Measurements from ENCODE around the gene DYDC2. TPM values are rescaled to one million over a fixed set of nuclear protein-coding genes. Genes with fewer than 3 reads are reported as not detected.
"Not testable (repeated sequence)": the region's sequence is repeated elsewhere in the genome, so short reads cannot be mapped to it uniquely, and the experiment has no call there.

The DYDC2 gene
- total RNA-seq, 1 experiment from 2014 or later: 0.24 TPM

DNA sequence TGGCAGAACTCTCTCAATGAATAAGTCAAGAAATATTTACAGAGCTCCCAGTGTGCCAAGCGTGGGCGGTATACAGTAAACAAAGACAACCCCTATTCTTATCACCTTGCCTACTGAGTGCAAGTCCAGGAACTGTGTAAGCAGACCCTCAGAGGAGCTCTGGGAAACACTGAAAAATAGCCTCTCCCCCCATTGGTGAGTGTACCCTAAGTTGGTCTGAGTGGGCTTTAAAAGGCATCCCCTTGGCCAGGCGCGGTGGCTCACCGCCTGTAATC, 1.2 kb downstream of the DYDC2 start:
- no peak for DNase-seq (ENCODE audit: low read depth, low spot score)
- in situ Hi-C loops (cut with HindIII; ENCODE audit: low pct_unique_long_range_greater_than_20kb, low sequenced_read_pairs): no loop called here

DNA sequence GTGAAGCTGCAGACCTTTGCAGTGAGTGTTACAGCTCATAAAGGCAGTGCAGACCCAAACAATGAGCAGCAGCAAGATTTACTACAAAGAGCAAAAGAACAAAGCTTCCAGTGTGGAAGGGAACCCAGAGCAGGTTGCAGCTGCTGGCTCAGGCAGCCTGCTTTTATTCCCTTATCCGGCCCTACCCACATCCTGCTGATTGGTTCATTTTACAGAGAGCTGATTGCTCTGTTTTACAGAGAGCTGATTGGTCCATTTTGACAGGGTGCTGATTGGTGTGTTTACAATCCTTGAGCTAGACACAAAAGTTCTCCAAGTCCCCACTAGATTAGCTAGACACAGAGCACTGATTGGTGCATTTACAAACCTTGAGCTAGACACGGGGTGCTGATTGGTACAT, 2.3 kb downstream of the DYDC2 start:
- in situ Hi-C loops (cut with HindIII; ENCODE audit: low pct_unique_long_range_greater_than_20kb, low sequenced_read_pairs); DNase-seq (ENCODE audit: low read depth, low spot score): not testable (repeated sequence)

DNA sequence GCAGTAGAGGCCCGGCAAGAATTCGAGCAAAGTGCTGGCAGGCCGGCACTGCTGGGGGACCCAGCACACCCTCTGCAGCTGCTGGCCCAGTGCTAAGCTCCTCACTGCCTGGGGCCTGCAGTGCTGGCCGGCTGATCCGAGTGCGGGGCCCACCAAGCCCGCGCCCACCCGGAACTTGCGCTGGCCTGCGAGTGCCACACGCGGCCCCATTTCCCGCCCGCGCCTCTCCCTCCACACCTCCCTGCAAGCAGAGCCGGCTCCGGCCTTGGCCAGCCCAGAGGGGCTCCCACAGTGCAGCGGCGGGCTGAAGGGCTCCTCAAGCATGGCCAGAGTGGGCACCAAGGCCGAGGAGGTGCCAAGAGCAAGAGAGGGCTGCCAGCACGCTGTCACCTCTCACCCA, 3.1 kb downstream of the DYDC2 start:
- in situ Hi-C loops (cut with HindIII; ENCODE audit: low pct_unique_long_range_greater_than_20kb, low sequenced_read_pairs): no loop called here
- no peak for DNase-seq (ENCODE audit: low read depth, low spot score)

DNA sequence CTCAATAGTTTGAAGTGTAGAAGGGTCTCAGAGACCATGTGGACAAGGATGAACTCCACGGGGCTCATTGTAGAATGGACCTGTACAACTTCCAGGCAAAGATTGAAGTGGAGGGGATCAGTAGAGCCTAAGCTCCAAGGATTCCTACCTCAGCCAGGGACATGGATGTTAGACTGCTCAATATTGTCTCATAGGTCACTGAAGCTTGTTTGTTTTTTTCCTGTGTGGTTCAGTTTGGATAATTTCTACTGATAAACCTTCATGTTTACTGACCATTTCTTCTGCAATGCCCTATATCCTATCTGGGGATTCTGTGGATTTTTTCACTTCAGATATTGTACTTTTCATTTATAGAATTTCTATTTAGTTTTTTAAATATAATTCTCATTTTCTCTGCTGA, 8.9 kb downstream of the DYDC2 start:
- in situ Hi-C loops (cut with HindIII; ENCODE audit: low pct_unique_long_range_greater_than_20kb, low sequenced_read_pairs): no loop called here
- DNase-seq (ENCODE audit: low read depth, low spot score): no peak

DNA sequence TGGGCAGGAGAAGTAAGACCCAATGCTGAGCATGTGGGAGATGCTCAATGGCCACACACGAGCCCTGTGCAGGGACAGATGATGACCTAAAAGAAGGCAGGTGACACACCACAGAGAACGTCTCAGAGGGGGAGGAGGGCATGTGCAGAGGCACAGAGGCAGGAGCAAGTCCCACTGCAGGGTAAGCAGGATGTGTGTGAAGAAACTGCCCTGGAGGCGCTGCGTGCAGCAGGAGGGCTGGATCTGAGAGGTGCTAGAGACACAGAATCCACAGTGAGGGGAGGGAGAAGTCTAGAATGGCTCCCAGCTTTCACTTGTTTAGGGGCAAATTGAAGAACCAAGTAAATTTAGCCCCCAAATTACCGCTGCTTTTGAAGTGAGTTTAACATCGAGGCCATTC, 14.9 kb downstream of the DYDC2 start:
- in situ Hi-C loops (cut with HindIII; ENCODE audit: low pct_unique_long_range_greater_than_20kb, low sequenced_read_pairs): no loop called here
- DNase-seq (ENCODE audit: low read depth, low spot score): no peak

DNA sequence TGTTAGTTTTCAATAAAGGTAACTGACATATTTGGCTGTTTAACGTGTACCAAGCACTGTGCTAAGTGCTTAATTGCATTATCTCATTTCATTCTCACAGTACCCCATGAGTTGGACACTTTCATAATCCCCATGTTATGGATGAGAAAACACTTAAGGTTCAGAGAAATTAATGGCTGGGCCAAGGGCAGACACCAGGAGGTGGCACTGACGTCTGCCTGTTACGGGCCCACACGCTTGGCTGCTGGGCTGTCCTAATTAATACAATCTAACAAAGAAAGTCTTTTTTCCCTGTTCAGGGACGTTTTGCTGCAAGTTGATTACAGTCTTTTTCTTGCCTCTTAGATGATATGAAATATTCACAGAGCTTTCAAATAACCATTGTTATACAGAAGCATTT, 16.1 kb downstream of the DYDC2 start:
- in situ Hi-C loops (cut with HindIII; ENCODE audit: low pct_unique_long_range_greater_than_20kb, low sequenced_read_pairs): no loop called here
- DNase-seq (ENCODE audit: low read depth, low spot score): no peak

DNA sequence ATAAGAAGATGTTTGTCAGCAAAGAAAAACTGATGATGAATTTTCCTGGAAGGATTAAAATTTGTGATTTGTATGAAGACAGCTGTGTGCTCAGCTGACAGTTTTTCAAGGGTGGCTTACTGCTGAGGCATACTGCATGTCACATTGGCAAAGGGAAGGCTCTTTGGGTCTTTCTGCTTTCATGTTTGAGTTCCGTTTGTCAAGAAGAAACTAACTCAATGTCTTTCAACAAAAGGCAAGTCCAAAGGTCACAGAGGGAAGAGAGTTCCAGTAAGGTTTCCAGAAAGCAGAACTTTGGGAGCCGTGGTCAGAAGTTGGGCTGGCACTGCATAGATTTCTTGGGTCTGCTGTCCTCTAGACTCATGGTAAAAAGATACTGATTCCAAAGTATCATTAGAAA, 16.9 kb downstream of the DYDC2 start:
- no peak for DNase-seq (ENCODE audit: low read depth, low spot score)
- in situ Hi-C loops (cut with HindIII; ENCODE audit: low pct_unique_long_range_greater_than_20kb, low sequenced_read_pairs): no loop called here

DNA sequence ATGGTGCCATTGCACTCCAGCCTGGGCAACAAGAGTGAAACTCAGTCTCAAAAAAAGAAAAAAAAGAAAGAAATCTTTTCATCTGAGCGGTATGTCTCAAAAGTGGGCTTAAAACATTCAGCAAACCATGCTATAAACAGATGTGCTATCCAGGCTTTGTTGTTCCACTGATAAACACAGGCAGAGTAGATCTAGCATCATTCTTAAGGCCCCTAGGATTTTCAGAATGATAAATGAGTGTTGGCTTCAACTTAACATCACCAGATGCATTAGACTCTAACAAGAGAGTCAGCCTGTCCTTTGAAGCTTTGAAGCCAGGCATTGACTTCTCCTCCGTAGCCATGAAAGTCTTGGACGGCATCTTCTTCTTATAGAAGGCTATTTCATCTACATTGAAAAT, 23.1 kb downstream of the DYDC2 start:
- no peak for DNase-seq (ENCODE audit: low read depth, low spot score)
- in situ Hi-C loops (cut with HindIII; ENCODE audit: low pct_unique_long_range_greater_than_20kb, low sequenced_read_pairs): no loop called here

DNA sequence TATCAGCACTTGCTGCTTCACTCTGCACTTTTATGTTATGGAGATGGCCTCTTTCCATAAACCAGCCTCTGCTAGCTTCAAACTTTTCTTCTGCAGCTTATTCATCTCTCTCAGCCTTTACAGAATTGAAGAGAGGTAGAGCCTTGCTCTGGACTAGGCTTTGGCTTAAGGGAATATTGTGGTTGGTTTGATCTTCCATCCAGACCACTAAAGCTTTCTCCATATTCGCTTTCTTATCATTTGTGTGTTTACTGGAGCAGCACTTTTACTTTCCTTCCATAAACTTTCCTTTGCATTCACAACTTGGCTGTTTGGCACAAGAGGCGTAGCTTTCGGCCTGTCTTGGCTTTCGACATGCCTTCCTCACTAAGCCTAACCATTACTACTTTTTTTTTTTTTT, 23.6 kb downstream of the DYDC2 start:
- in situ Hi-C loops (cut with HindIII; ENCODE audit: low pct_unique_long_range_greater_than_20kb, low sequenced_read_pairs): no loop called here
- no peak for DNase-seq (ENCODE audit: low read depth, low spot score)

DNA sequence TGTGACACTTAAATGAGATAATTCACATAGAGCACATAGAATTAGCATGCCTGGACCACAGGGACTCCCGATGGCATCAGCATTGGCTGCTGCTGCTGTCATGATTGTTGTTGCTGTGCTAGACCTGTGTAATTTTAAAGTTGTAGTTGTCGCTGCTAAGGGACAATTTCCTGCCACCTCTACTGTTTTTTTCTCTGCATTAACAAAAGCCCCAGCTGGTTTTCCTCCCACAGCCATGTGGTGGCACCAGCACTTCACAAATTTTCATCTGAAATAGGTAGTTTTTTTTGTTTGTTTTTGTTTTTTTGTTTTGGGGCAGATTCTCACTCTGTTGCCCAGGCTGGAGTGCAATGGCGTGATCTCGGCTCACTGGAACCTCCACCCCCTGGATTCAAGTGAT, 26.4 kb downstream of the DYDC2 start:
- peak; percentile 65 for DNase-seq (ENCODE audit: low read depth, low spot score)
- in situ Hi-C loops (cut with HindIII; ENCODE audit: low pct_unique_long_range_greater_than_20kb, low sequenced_read_pairs): no loop called here

DNA sequence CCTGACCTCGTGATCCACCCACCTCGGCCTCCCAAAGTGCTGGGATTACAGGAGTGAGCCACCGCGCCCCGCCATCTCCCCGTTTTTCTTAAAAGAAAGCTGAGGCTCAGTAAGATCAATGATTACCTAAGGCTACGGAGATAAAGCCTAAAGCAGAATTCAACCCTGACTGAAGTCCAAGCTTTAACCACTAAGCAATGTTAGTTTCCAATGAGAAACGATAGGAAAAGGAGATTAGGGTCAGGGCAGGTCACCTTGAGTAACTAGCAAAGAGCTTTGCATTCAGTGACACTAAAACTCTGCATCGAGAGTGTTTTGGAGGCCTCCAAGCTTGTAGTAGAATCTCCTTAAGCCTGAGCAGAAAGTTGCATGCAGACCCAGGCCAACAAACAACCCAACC, 34.2 kb downstream of the DYDC2 start:
- DNase-seq (ENCODE audit: low read depth, low spot score): no peak
- in situ Hi-C loops (cut with HindIII; ENCODE audit: low pct_unique_long_range_greater_than_20kb, low sequenced_read_pairs): no loop called here

DNA sequence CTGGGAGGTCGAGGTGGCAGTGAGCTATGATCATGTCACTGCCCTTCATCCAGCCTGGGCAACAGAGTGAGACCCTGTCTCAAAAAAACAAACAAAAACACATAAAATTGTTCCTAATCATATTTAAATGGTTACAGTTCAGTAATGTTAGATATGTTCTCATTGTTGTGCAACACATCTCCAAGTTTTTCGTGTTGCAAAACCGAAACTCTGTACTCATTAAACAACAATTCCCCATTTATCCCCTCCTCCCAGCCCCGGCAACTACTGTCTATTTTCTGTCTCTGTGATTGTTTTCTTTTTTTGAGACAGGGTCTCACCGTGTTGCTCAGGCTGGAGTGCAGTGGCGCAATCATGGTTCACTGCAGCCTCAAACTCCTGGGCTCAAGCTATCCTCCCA, 35.7 kb downstream of the DYDC2 start:
- in situ Hi-C loops (cut with HindIII; ENCODE audit: low pct_unique_long_range_greater_than_20kb, low sequenced_read_pairs): no loop called here
- DNase-seq (ENCODE audit: low read depth, low spot score): no peak

DNA sequence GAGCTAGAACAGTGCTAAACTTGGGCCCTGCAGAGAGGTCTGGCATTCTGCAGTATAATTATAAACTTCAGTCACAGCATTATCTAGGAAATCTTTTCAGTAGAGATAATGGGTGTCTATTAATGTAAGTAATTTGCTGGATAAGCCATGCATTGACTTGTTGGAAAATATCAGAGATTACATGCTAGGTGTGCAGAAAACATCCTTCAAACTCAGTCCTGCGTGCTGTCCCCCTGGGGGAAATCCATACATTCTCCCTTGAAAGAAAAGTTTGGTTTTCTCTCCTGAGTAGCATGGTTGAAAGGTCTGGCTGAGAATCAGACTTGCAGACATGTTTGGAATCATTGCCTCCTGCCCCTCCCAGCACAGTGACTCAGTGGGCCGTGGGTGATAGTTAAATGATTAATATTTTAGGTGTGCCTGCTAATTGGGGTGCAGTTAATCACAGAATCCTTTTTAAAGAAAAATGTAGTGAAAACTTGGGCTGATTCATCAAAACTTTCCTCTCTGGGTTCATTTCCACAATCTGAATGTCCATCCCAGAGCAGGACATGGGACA, 37.9 kb downstream of the DYDC2 start:
- no peak for DNase-seq (ENCODE audit: low read depth, low spot score)
- in situ Hi-C loops (cut with HindIII; ENCODE audit: low pct_unique_long_range_greater_than_20kb, low sequenced_read_pairs): no loop called here

DNA sequence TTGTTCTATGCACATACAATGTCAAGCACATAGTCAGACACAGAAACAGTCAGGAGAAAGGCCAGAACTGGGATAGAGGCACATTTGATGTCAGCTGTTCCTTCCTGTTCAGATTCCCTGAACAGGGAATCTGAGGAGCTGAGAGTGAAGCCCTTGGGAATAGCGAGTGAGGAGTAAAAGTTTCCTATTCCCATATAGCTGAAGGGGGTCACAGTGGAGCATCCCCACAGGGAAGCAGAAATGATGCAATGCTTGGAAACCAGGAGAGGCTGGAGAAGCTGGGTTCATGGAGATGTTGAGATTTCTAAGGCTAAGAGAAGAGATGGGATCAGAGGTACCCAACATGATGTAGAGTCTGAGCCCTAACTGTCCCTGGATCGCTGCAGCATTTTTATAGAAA, 40.4 kb downstream of the DYDC2 start:
- DNase-seq (ENCODE audit: low read depth, low spot score): no peak
- in situ Hi-C loops (cut with HindIII; ENCODE audit: low pct_unique_long_range_greater_than_20kb, low sequenced_read_pairs): no loop called here

DNA sequence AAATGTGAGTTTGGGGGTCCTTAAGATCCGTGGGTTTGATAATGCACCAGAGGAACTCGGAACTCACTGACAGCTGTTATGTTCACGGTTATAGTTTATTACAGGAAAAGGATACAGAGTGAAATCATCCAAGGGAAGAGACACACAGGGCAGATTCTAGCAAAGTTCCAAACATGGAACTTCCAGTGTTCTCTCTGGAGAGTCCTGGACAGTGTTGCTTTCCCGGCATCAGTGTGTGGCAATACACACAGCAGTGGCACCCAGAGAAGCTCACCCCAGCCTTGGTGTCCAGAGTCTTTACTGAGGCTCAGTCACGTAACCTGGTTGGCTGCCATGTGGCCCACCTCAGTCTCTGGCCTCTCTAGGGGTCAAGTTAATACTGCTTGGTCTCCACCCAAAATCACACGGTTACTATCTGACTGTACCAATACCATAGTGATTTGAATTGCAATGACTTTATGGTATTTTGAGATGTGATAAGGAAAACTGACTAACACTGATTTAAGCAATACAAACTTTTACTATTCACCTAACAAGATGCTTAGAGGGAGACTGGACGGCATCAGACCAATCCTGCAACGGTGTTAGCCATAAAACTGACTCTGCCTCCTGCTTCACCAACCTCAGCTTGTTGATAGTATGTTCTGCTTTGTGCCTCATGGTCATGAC, 43.7 kb downstream of the DYDC2 start:
- in situ Hi-C loops (cut with HindIII; ENCODE audit: low pct_unique_long_range_greater_than_20kb, low sequenced_read_pairs): no loop called here
- no peak for DNase-seq (ENCODE audit: low read depth, low spot score)

DNA sequence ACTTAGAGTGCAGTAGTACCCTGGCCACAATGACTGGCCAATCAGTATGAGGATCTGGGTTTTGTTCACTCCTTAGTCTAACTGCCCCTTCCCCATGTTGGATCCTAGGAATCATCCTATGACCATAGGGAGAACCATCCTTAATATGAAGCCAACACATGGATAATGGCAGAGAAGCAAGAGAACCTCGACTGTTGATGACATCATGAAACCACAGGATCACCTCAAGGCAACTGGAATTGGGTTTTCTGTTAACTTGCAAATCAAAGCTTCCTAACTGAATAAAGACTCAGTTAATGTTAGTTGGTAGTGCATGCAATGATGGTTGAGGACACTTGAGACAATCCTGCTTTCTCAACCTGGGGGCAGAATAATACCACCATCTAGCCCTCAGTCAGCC, 48.5 kb downstream of the DYDC2 start:
- in situ Hi-C loops (cut with HindIII; ENCODE audit: low pct_unique_long_range_greater_than_20kb, low sequenced_read_pairs): no loop called here
- DNase-seq (ENCODE audit: low read depth, low spot score): no peak

DNA sequence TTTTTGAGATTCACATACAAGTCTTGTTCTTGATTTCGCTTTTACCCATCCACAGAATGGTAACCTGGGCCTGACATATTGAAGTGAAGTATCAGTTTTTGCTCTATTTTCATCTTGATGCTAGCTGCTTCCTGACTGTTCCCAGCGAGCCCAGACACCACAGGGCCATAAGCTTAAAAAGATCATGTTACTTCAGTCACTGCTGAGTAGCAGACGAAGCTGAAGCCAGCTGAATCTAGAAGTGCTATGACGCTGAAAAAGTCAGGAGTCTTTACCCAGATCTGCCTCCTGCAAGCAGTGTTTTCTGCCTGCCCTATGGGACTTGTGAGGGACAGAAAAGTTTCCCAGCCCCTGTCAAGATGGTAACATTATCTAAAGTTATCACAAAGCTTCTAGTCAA, 49.0 kb downstream of the DYDC2 start:
- in situ Hi-C loops (cut with HindIII; ENCODE audit: low pct_unique_long_range_greater_than_20kb, low sequenced_read_pairs): no loop called here
- DNase-seq (ENCODE audit: low read depth, low spot score): no peak

DNA sequence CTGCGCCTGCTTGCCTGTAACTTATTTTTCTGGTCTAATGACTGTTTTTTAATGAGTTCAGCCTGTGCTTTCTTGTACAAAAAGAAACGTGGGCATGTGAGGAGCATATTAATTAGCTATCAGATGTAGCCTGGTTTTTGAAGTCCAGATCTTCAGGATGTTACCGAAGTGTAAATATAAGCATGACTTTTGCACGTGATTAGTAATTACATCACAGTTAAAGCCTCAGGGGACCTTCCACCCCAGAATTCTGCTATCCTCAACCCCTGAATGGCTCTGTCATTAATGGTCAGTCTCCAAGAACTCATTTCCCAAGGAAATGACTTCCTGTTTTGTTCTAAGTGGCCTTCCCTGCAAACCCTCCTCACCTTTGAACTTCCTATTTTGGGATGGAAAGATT, 49.6 kb downstream of the DYDC2 start:
- DNase-seq (ENCODE audit: low read depth, low spot score): no peak
- in situ Hi-C loops (cut with HindIII; ENCODE audit: low pct_unique_long_range_greater_than_20kb, low sequenced_read_pairs): no loop called here

DNA sequence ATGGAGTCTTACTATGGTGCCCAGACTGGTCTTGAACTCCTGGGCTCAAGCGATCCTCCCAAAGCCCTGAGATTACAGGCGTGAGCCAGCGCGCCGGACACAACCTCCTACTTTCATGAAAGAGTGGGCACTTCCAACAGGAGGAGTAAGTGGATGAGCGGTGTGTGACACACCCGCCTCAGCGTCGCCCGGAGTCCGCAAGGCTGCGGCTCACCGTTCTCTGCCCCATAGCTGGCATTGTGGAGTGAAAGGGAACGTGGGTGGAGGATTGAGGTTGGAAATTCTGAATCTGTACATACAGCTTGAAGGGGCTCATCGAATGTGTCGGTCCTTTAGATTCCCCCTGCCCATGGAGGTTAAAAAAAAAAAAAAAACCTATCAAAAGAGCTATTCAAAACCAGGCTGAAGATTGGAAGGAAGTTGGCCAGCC, 51.2 kb downstream of the DYDC2 start:
- in situ Hi-C loops (cut with HindIII; ENCODE audit: low pct_unique_long_range_greater_than_20kb, low sequenced_read_pairs): no loop called here

More for the DNA sequence above, 51.2 kb downstream of the DYDC2 start:
- no peak for DNase-seq (ENCODE audit: low read depth, low spot score)
